ENCODE data around the gene RSBN1. TPM values are rescaled to one million over a fixed set of nuclear protein-coding genes. Genes with fewer than 3 reads are reported as not detected.

Gene RSBN1
- total and polyA plus RNA-seq, 9 of the 15 experiments (the other 6 are each of a cell fraction or from before 2014, with no cell fraction given), result 4.5 to 24.3 (median 13.0) TPM

GRCh38 chr1:113811156-113811887 is 954 bp downstream of the RSBN1 start (continued):
- TF ChIP-seq ZHX1 (conservative IDR thresholded peaks at IDR 0.05; ENCODE audit: low read length) (no peak), NFATC3 (IDR thresholded peaks at IDR 0.05) (no peak), RBFOX2 (IDR thresholded peaks at IDR 0.05; ENCODE audit: low read depth, low read length) (no peak), ELK3 (CRISPR knock-in tag; IDR thresholded peaks at IDR 0.05) (no peak), FOXK2 (conservative IDR thresholded peaks at IDR 0.05 in 1 of 2, IDR thresholded peaks at IDR 0.05 in 1 of 2; ENCODE audit: low read depth in 2 of 2) (no peak), PHF21A (IDR thresholded peaks at IDR 0.05; ENCODE audit: borderline replicate concordance, low read depth) (no peak), ZNF197 (CRISPR knock-in tag; IDR thresholded peaks at IDR 0.05; ENCODE audit: low read depth) (no peak), IFI16 (CRISPR knock-in tag; IDR thresholded peaks at IDR 0.05) (no peak), SP1 (CRISPR knock-in tag; IDR thresholded peaks at IDR 0.05) (0 out of 2 replicates have a peak, but pooled peaks have one; percentile 8), ARNT (IDR thresholded peaks at IDR 0.05) (no peak), BRD4 (IDR thresholded peaks at IDR 0.05) (no peak), MCM7 (IDR thresholded peaks at IDR 0.05) (no peak), RBM14 (IDR thresholded peaks at IDR 0.05; ENCODE audit: borderline replicate concordance, insufficient read depth, low read depth, low read length) (no peak), ZNF239 (CRISPR knock-in tag; IDR thresholded peaks at IDR 0.05) (no peak), KLF16 (IDR thresholded peaks at IDR 0.05) (no peak), SMARCA4 (IDR thresholded peaks at IDR 0.05) (no peak), TGIF2 (CRISPR knock-in tag; IDR thresholded peaks at IDR 0.05) (no peak), SMARCC2 (IDR thresholded peaks at IDR 0.05; ENCODE audit: low read depth) (no peak), SIRT6 (IDR thresholded peaks at IDR 0.05; ENCODE audit: low read depth, low read length) (no peak), ERF (CRISPR knock-in tag; IDR thresholded peaks at IDR 0.05) (no peak), ZBTB17 (CRISPR knock-in tag; IDR thresholded peaks at IDR 0.05) (0 out of 2 replicates have a peak, but pooled peaks have one; percentile 22), TFAM (CRISPR knock-in tag; conservative IDR thresholded peaks at IDR 0.05) (no peak), HDAC8 (tag; IDR thresholded peaks at IDR 0.05) (no peak), ZNF384 (IDR thresholded peaks at IDR 0.05; ENCODE audit: low read depth, low read length) (no peak), ZNF124 (CRISPR knock-in tag; IDR thresholded peaks at IDR 0.05) (no peak), CREB5 (CRISPR knock-in tag; IDR thresholded peaks at IDR 0.05) (no peak)
